Ishikawa (cell line): ENCODE measurements around the gene LRPAP1.

Source experiments
- CEBPB ChIP-seq: IDR thresholded peaks from 2 replicates; pipeline ENCODE4 v1.6.1; 2012
- CREB1 ChIP-seq: IDR thresholded peaks from 2 replicates; pipeline ENCODE4 v1.6.1; 2012; ENCODE audit warnings: low read depth
- EGR1 ChIP-seq: IDR thresholded peaks from 2 replicates; pipeline ENCODE4 v1.6.1; 2012
- EP300 ChIP-seq: IDR thresholded peaks from 2 replicates; pipeline ENCODE4 v1.6.1; 2012; ENCODE audit warnings: borderline replicate concordance
- FOXM1 ChIP-seq: IDR thresholded peaks from 2 replicates; pipeline ENCODE4 v1.6.1; 2012; ENCODE audit warnings: low read depth, borderline replicate concordance
- NFIC ChIP-seq: IDR thresholded peaks from 2 replicates; pipeline ENCODE4 v1.6.1; 2012
- RAD21 ChIP-seq: IDR thresholded peaks from 2 replicates; pipeline ENCODE4 v1.6.1; 2012; ENCODE audit warnings: low read depth
- TAF1 ChIP-seq: IDR thresholded peaks from 2 replicates; pipeline ENCODE4 v1.6.1; 2012; ENCODE audit warnings: low read depth, mild to moderate bottlenecking
- TCF12 ChIP-seq: IDR thresholded peaks from 2 replicates; pipeline ENCODE4 v1.6.1; 2012; ENCODE audit warnings: low read depth
- TEAD4 ChIP-seq: IDR thresholded peaks from 2 replicates; pipeline ENCODE4 v1.6.1; 2012
- YY1 ChIP-seq: IDR thresholded peaks from 2 replicates; pipeline ENCODE4 v1.6.1; 2012; ENCODE audit warnings: low read depth
- ZBTB7A ChIP-seq: IDR thresholded peaks from 2 replicates; pipeline ENCODE4 v1.6.1; 2012; ENCODE audit warnings: low read depth
- TF ChIP-seq, protein P1 (sequence below): IDR thresholded peaks from 2 replicates; pipeline ENCODE4 v1.6.1; 2012
- TF ChIP-seq, protein P2 (sequence below): IDR thresholded peaks from 2 replicates; pipeline ENCODE4 v1.6.1; 2012
- TF ChIP-seq, protein P3 (sequence below): IDR thresholded peaks from 2 replicates; pipeline ENCODE4 v1.6.1; 2012; ENCODE audit warnings: low read depth, mild to moderate bottlenecking

The LRPAP1 gene

DNA sequence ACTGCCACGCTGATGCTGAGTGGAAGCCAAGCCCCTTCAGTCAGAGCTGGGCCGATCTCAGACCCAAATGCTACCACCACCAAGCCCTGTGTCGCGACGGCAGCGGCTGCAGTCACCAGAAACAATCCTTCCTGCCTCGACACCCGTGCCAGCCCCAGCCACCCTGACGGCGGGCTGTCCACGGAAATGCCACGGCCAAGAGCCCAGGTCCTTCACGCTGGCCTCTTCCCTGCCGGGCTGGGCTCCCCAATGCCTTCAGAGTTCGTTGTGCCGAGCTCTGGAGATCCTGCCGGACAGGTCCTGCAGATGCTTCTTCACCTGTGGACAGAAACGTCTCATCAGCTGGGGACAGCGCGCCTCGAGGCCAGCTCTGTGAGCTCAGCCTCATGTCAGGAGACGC is 19.5 kb downstream of the LRPAP1 start:
- TF ChIP-seq ZBTB7A (no peak), TAF1 (no peak), TCF12 (no peak), EP300 (no peak), TEAD4 (no peak), CREB1 (no peak)
- TF ChIP-seq, protein P1, sequence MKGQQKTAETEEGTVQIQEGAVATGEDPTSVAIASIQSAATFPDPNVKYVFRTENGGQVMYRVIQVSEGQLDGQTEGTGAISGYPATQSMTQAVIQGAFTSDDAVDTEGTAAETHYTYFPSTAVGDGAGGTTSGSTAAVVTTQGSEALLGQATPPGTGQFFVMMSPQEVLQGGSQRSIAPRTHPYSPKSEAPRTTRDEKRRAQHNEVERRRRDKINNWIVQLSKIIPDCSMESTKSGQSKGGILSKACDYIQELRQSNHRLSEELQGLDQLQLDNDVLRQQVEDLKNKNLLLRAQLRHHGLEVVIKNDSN: no peak
- TF ChIP-seq, protein P2, sequence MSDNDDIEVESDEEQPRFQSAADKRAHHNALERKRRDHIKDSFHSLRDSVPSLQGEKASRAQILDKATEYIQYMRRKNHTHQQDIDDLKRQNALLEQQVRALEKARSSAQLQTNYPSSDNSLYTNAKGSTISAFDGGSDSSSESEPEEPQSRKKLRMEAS: no peak

DNA sequence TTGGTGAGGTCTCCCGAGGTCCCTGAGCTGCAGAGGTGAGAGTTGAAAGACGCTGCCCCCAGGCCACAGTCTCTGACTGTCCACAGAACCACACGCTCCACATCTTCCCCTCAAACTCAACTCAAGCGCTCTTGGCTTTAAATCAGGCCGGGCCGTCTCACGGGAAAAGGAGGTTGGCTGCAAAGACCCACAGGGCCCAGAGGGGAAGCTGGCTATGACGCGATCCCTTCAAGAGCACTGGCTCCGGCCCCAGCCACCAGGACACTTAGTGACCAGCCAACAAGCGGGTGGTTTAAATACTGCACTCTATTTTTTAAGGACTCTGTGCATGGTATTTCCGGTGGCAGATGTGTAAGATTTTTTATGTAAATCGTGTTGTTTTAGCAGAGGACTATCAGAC is 19.9 kb downstream of the LRPAP1 start:
- TF ChIP-seq NFIC: no peak
- TF ChIP-seq, protein P1: no peak
- no peak for TF ChIP-seq ZBTB7A
- no peak for TF ChIP-seq TCF12
- no peak for TF ChIP-seq YY1
- TF ChIP-seq TAF1: no peak

DNA sequence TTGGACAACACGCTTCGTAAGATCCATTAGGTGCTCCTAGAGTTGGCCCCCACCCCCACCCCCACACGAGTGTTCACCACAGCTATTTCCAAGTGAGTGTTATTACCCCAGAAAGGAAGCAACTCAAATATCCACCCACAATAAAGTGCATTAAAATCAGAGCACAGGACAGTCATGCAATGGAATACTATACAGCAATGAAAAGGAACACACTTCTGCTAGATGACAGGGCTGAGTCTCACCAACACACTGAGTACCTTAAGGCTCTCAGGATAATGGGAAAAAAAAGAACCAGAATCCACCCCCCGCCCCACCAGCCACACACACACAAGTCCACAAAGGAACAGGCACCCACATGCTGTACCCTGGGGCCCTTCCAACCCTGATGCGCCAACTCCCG is 21.0 kb downstream of the LRPAP1 start:
- TF ChIP-seq, protein P1: no peak
- TF ChIP-seq, protein P2: no peak
- TF ChIP-seq CEBPB (no peak), CREB1 (no peak), YY1 (no peak), TAF1 (no peak), RAD21 (no peak), EP300 (no peak), TEAD4 (no peak), TCF12 (no peak), ZBTB7A (no peak), EGR1 (no peak), FOXM1 (no peak)
- TF ChIP-seq, protein P3, sequence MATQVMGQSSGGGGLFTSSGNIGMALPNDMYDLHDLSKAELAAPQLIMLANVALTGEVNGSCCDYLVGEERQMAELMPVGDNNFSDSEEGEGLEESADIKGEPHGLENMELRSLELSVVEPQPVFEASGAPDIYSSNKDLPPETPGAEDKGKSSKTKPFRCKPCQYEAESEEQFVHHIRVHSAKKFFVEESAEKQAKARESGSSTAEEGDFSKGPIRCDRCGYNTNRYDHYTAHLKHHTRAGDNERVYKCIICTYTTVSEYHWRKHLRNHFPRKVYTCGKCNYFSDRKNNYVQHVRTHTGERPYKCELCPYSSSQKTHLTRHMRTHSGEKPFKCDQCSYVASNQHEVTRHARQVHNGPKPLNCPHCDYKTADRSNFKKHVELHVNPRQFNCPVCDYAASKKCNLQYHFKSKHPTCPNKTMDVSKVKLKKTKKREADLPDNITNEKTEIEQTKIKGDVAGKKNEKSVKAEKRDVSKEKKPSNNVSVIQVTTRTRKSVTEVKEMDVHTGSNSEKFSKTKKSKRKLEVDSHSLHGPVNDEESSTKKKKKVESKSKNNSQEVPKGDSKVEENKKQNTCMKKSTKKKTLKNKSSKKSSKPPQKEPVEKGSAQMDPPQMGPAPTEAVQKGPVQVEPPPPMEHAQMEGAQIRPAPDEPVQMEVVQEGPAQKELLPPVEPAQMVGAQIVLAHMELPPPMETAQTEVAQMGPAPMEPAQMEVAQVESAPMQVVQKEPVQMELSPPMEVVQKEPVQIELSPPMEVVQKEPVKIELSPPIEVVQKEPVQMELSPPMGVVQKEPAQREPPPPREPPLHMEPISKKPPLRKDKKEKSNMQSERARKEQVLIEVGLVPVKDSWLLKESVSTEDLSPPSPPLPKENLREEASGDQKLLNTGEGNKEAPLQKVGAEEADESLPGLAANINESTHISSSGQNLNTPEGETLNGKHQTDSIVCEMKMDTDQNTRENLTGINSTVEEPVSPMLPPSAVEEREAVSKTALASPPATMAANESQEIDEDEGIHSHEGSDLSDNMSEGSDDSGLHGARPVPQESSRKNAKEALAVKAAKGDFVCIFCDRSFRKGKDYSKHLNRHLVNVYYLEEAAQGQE: no peak

DNA sequence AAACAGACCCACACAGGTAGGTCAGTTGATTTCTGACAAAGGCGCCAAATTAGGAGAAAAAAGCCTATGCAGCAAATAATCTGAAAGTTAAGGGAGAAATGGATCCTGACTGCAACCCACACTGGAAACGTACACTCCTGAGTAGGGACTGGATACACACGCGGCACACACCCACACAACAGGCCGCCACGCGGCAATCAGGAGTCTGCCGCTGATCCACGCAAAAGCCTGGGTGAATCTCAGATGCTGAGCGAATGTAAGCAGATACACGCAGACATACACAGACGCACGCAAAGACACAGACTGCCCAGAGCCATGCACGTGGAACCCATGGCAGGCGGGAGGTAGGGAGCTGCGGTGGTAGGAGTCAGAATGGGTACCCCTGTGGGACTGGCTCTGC is 21.7 kb downstream of the LRPAP1 start:
- TF ChIP-seq CEBPB (no peak), TAF1 (no peak), TEAD4 (no peak), ZBTB7A (no peak), EGR1 (no peak), RAD21 (no peak), NFIC (no peak), YY1 (no peak), TCF12 (no peak), CREB1 (no peak), FOXM1 (no peak), EP300 (no peak)
- TF ChIP-seq, protein P3: no peak
- TF ChIP-seq, protein P2: no peak
- TF ChIP-seq, protein P1: no peak

DNA sequence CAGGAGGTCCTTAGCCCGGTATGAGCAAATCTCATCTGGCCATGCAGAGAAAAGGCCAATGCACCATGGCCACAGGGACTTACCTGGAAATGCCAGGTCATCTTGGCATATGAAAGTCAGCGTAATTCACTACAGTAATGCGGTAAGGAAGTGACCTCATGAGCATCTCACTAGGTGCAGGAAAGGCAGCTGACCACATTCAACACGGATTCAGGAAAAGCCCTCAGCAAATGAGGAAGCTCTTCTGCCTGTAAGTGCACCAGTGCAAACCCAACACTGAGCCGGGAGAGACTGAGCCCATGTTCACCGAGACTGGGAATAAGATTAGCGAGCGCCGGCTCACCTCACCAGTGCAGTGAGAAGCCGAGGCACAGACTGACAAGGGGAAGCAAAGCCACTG is 23.7 kb downstream of the LRPAP1 start:
- TF ChIP-seq EGR1 (no peak), RAD21 (no peak), TAF1 (no peak), TCF12 (no peak), CREB1 (no peak), ZBTB7A (no peak), YY1 (no peak), CEBPB (no peak), NFIC (no peak), TEAD4 (no peak), EP300 (no peak)
- TF ChIP-seq, protein P1: no peak
- TF ChIP-seq, protein P3: no peak
- TF ChIP-seq, protein P2: no peak
